WI38 (cell line): Measurements from ENCODE around the gene EIF5A2.

Experiments used
- H3K4me3 ChIP-seq: 2 replicates; pipeline ENCODE4 v1.5.1; 2011; ENCODE audit warnings: low read depth, mild to moderate bottlenecking, control low read depth, low read length
- CTCF ChIP-seq: IDR thresholded peaks from 2 replicates; pipeline ENCODE4 v1.5.1; 2012; ENCODE audit warnings: low read depth, mild to moderate bottlenecking, control low read depth, low read length

EIF5A2 gene

GRCh38 chr3:170864525-170865208 lies 43.8 kb downstream of the EIF5A2 start:
- TF ChIP-seq CTCF: no peak

GRCh38 chr3:170863816-170864215 lies 44.6 kb downstream of the EIF5A2 start:
- no peak overlapping the region for H3K4me3 ChIP-seq
- TF ChIP-seq CTCF: no peak

More at GRCh38 chr3:170864525-170865208, 43.8 kb downstream of the EIF5A2 start:
- H3K4me3 ChIP-seq: no peak overlapping the region

GRCh38 chr3:170862618-170863374 lies 45.6 kb downstream of the EIF5A2 start:
- H3K4me3 ChIP-seq: no peak overlapping the region
- no peak for TF ChIP-seq CTCF

GRCh38 chr3:170858599-170858998 lies 49.8 kb downstream of the EIF5A2 start:
- TF ChIP-seq CTCF: no peak
- H3K4me3 ChIP-seq: no peak overlapping the region

- no peak overlapping the region for H3K4me3 ChIP-seq
- no peak for TF ChIP-seq CTCF
Observed at GRCh38 chr3:170852324-170852723, 56.1 kb downstream of the EIF5A2 start.

- H3K4me3 ChIP-seq: no peak overlapping the region
- no peak; the same call in 1 of the 2 replicates for TF ChIP-seq CTCF
Observed at GRCh38 chr3:170848292-170848917, 60.0 kb downstream of the EIF5A2 start.

- no peak for TF ChIP-seq CTCF
Observed at GRCh38 chr3:170844377-170844776, 64.1 kb downstream of the EIF5A2 start.

More at GRCh38 chr3:170844377-170844776, 64.1 kb downstream of the EIF5A2 start:
- H3K4me3 ChIP-seq: no peak overlapping the region
